Stimulated activated CD8-positive, alpha-beta memory T cell treated with anti-CD3 and anti-CD28 coated beads, Interleukin-4, amount 100 ng/mL, for 48 hours (primary cell): ENCODE data around the gene CIB4.
A peak's percentile ranks its signal among the peaks of the same experiment; 100 is the strongest.

ENCODE experiments used
- DNase-seq: peaks from one replicate; pipeline ENCODE4 v3.0.0-alpha.2; 2020

CIB4 gene

DNA sequence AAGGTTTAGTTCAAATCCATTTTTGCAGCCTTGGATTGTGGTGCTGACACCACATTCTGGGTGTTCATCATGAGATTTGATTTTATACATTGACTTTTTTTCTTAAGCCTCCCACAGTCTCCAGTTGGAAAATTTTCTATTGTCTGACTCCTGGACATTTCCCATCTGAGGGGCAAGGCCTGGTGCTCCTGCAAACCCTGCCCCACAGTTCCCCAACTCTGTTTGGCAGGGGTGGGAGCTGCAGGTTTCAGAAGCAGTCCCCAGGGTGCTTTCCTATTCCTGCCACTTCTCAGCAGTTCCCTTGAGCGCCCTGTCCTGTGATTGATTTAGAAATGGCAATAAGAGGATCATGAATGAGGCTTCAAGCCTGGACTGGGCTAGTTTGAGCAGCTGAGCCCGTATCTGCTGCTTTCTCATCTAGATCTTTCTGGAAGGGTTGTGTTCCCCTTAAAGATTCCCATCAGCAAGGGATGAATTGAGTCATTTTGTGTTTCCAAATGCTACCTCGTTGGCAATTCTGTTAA lies 77.0 kb downstream of the CIB4 start:
- no peak for DNase-seq

DNA sequence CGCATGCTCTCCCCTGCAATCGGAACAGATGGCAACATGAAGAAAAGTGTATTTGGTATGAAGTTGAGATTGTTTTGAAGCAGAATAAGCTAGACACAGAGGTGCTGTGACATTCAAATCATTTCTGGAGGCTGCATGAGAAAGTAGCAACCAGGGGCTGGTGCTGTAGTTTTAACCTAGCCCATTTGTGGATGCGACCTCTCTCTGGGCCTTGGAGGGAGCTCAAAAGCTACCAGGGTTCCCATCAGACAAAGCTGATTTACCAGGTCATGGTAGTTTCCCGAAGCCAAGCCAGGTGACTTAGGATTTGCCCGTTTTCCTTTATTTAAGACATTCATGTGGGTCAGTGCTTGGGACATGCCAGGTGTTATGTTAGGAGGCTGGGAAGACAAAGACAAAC lies 77.5 kb downstream of the CIB4 start:
- DNase-seq: no peak

DNA sequence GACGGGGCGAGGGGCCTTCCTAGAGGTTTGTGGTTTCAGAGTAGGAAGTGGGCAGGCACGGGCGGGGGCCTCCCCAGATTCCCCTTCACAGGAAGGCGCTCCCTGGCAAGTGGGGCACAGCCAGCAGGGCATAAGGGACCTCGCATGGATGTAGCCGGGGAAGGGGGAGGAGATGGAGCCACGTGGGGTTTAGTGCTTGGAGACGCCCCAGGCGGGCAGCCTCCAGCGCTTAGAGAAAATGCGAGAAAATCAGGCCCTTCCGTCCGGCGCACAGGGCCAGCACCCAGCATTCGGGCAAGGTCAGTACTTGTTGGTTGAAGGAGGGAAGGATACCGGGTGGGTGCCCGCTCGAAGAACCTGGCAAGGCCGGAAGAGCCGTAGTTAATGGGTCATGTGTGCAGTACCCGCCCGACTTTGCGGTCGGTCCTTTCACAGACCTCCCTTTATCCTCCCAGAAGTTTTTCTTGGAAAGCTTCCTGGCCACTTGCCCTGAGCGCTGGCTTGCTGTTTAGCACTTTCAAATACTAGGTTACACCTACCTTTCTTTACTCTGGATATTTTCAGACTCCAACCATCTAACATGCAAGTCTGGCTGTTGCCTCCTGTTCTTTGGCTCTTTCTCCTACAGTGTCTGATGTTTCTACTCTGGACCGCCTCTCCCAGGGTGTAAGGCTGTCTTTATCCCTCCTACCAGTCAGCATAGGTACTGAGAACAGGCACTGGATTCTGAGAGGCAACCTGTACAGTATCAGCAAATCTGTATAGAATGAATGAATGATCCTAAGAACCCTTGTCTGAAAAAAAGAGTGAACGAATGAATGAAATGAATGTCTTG lies 78.1 kb downstream of the CIB4 start:
- DNase-seq: no peak

DNA sequence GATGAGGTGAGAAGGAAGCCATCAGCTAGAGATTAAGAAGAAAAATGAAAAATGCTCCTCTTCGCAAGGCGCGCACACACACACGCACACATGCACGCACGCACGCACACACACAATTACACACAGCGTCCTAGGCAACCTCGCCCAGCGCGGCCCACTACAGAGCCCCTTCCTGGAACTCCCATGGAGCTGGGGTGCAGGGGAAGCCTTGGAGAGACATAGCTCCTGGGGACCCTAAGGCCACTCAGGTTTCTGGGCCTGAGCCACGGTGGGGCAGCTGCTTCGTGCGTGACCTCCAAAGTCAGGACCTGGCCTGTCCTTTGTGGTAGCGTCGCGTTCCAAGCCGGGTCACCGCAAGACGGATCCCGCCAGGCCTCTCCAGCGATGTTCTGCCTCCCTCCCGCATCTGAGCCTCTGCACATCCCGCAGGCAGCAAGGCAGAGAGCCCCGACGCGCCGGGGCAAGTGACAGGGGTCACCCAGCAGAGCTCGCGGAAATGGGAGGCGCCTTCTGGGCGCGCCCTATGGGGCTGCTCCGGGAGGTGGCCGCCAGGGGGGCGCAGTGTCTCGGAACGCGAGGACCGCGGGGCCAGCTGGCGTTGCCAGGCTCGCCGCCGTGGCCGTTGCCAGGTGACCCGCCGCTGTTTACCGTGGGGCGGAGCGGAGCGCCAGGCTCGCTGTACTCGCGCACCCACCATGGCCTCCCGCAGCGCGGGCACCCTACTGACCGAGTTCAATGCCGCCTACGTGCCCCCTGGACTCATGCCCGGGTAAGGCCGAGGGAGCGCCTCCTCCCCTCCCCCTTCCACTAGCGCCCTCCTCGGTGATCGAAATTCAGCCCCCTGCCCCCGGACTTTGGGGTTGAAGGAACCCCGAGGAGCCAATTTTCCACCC lies 79.0 kb downstream of the CIB4 start:
- DNase-seq: peak; percentile 63

DNA sequence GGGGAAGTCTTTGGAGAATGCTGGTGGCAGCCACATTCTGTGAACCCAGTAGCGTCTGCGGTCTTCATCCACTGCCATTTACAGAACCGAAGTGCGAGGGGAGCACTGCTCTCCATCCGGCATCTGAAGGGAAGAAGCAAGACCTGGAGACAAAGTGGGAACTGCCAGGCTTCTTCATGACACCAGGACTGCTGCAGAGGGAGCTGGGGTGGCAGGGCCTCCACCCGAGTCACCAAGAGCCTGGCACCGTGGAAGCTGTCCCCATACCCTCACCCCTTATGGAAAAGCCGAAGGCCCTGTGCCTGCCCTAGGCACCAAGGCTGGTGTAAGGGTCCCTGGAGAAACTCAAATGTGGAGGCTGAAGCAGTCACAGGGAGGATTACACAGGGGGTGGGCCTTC lies 79.8 kb downstream of the CIB4 start:
- no peak for DNase-seq

DNA sequence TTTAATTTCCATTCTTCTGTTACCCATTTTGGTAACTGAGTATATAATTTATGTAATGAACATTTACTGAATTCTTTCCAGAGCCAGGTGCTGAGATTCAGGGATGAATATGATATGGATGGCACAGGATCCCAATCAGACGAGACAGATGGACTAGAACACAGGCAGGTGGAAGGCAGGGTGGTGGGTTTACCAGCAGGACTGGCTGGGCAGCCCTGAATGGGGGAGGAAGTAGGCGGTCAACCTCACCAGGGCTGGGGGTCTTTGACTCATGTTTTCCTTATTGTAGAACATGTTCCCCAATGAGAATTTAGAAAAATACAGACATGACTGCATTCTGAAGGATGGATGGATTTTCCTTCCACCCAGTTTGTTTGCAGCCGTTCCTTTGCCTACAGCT lies 80.3 kb downstream of the CIB4 start:
- no peak for DNase-seq

DNA sequence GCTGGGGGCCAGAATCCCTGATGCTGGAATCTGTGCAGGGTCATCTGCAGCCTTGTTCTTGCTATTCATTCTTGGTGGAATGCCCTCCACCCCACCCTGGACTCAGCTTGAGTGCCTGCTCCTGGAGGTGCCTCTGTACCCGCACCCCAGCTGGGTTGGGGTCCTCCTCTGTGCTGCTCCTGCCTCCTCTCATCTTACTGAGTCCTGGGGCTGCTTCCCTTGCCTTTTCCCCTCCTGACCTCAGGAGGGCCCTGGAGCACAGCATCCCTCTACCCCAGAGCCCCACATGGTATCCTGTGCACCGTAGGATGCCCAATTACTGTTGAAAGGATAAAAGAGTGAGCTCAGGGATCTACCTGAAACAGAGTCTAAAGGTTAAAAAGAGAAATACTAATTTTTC lies 81.6 kb downstream of the CIB4 start:
- DNase-seq: no peak

DNA sequence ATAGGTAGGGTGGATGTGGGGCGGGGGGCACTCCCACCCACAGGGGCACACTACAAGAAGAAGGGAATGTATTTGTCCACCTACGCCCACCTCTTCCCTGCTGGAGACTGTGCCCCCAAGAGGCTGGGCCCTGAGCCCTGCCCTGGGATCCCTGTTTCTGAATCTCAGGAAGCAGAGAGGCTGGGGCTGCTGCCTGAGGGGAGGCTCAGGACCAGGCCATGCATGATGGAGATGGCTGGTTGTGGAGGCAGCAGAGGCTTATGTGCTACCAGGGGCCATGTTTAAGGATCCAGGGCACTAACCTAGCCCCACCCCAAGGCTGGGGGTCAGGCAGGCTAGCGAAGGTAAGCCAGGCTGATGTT lies 82.1 kb downstream of the CIB4 start:
- DNase-seq: no peak

DNA sequence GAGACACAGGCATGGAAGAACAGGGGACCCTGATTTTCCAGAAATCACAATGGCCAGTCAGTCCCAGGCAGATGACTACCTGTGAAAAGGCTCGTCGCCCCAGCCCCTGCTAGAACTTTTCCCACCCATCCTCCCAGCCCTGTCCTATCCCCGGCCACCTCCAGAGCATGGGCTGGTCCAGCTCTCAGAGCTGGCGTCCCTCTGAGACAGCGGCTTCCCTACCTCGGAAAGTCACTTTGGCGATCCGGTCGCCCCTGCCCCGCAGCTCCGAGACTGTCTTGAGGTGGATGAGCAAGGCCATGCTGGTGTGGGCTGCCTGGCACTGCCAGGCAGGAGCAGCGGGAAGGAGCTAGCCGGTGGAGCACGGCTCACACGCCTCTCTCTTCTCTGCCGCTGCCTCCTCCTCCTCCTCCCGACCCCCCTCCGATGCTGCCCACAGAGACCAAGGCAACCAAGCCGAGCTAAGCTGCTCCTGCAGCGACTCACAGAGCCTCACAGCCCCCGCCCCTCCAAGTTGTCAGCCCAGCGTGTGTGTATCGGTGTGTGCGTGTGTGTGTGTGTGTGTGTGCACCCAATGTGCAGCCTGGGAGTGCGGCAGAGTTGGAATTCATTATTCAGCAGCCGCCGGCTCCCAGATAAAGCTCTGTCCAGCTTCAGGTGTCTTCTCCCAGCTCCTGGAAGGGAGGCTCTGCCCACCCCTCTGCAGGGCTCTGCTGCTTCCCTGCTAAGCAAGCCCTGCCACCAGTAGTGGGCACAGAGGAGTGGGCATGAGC lies 82.7 kb downstream of the CIB4 start:
- no peak for DNase-seq

DNA sequence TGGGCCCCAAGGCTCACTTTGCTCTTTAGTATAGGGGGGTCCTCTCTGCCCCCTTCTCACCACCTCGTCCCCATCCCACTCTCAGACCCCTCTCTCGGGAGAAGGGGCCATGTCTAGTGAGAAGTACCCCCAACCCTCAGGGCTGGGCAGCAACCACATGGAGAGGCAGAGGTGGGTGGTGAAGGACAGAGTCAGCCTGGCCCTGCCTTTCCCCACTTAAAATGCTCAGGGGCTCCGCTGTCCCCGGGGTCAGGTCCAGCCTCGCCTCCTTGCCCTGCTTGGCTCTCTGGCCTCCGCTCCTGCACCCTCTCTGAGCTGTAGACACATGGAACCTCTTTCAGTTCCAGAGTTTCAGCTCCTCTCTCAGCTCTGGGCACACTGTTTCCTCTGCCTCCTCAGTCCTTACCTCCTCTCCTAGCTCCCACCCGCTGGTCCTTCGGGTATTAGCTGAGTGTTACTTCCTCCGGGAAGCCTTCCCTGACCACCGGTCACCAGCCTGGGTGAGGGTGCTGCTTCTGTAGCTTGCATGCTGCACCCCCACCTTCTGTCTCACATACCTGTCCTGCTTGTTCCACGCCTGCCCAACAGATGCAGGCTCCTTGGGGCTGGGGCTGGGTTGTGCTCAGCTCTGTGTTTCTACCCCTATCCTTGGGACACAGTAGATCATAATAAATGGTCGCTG lies 83.8 kb downstream of the CIB4 start:
- DNase-seq: no peak

DNA sequence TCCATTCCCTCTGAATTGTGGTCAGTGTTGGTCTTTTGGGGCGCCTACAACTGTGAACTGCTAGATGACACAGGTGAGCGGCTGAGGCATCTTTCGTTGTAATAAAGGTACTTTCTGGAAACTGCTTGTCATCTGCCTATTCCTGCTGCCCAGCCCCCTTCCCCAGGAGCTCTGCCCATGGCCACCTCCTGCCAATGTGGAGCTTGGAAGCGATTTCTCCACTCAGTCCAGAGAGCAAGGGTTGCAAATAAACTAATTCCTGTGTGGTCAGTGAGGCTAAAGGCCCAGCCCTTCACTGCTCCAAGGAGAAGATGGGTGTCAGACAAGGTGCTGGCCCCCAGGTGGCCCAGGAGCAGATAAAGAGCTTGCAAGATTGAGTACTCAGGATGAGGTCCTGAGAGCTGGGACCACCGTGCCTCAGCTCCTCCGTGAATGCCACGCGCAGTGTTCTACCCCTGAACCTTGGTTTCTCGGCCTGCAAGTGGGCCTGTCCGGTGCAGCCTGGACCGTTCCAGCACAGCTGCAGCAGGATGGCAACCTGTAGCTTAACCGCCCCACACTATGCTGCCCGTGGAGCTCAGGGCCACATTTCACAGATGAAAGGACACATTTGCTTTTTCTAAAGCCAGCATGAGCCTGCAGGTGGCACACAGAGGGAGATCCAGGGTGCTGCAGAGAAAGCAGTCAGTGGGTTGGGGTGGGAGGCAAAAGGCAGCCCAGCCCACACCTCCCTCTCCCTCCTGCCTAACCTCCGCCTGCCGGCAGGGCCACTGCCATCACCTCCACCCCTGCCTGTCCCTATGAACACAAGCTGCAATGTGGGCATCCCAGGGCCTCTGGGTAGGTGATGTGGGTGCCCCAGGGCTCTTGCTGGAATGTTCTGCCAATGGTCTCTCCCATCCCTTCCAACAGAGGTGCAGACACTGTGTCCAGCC lies 84.6 kb downstream of the CIB4 start:
- no peak for DNase-seq

DNA sequence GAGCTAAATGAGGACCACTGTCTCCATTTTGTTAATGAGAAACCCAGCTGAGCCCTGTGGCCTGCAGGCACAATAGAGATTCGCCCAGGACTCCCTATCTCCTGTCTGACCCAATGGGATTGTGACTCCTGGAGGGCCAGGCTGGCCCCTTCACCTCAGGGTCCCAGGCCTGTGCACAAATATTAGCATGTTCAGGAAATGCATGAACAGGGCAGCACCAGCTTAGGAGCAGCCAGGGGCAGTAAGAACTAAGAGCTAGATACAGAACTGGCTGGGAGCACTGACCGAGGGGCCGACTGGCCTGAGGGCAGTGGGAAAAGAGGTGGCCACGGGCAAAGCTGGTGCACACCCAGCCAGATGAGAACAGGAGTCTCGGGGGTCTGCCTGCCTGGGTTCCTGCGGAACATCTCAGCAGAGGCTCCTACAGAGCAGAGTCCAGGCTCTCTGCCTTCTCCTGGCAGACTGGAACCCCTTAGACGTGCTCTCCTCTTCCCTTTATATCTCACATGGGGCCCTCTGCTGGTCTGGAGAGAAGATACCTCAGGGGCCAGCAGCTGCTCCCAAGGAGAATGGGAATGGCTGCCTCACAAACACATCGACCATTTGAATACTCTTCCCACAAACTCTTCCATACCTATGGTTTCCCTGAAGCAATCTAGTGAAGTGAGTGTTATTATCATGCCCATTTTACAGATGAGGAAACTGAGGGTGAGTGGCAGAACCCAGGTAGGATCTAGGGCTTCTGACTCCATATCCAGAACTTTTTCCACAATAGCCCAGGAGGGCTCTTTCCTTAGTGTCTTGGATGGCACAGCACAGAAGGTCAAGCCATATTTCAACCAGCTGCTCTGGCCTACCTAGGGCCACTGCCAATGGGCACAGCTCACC lies 85.7 kb downstream of the CIB4 start:
- DNase-seq: no peak

DNA sequence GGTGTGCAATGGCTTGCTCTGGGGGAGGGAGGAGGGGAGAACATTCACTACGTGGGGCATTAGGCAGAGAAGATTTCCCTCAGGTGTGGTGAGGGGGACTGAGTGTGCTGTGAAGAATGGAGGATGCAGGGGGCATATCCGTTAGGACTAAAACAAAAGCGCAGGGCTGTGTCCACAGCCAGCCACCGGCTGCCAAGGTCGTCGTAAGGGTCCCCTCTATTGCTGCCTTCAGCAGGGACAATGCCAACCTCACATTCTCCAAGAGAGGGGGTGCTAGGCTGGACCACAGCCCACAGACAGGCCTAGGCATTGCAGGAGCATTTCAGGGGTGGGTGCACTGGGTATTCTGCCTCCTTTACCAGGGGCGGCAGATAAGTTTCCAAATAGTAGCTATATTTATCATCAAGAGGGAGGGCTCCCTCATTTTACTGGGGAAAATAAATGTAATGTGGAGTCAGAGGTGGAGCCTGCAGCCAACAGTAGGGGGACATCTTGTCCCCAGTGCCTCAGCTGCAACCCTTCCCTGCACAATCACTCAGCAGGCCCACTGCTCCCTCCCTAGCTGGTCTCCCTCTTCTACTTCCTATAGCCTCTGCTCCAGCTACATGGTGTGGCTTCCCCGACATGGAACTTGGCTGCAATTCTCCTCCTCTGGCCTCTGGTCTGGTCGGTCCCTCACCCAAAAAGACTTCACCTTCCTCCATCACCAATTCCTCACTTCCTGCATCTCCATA lies 88.4 kb downstream of the CIB4 start:
- DNase-seq: no peak

DNA sequence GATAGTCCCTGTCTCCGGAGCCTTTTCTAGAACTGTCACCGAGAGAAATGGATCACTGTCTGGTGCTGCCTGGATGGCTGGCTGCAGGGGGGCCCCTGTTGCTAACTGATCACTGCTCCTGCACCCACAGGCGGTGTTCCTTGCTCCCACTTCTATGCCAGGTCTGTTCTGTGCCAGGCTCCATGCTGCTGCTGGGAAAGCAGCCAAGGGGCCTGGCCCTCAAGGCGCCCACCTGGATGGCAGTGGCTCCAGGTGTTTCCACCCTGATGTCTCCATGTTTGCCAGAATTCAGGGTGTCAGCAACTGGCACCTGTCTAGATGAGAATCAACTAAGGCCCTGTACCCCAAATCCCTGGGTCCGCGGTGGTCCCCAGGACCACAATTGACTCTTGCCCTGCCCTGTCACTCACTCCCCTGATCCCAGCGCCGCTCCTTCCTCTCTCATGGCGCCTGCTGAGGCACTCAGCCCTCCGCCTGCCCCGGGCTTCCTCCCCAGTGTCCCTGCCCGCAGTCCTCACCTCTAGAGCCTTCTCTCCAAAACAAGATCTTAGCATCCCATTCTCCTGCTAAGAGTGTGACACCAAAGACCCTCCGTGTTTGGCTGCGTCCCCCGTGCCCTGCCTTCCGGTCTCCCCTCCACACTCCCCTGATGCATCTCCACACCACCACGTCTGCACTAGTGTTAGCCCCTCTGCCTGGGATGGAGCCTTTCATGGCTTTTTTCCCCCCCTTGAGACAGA lies 90.7 kb downstream of the CIB4 start:
- DNase-seq: no peak

DNA sequence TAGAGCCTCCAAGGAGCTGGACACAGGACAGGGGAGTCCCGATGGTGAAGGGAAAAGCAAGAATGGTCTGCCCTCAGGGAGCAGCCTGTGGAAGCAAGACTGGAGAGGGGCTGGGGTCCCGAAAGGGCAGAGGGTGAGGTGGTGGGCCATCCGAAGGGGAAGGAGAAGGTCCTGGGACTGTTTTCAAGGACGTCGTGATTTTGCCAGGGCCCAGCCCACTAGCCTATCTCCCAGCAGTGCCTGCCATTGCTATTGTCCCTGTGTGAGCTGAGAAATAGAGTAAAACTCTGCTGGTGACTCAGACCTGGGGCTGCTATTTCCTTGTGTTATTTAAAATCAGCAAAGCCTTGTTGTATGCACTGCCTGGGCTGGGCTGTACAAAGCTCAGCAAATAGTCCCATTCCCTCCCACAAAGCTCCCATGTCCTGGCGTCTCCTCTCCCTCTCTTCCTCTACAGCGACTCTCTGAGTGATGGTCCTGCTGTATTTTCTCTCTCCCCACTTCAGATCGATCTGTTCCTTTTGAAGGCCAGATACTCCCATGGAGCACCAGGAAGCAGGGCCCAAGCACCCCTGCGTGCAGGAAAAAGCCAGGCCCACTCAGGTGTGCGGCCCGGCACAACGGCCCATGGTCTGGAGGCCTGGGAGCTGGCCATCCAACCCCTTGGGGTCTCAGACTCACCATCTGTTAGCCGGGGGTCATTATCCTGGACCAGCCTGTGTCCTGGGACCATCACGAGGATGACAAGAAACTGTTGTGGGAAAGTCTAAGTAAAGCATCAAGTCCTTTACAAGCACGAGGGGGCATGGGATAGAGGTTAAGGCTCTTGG lies 98.3 kb downstream of the CIB4 start:
- DNase-seq: no peak

DNA sequence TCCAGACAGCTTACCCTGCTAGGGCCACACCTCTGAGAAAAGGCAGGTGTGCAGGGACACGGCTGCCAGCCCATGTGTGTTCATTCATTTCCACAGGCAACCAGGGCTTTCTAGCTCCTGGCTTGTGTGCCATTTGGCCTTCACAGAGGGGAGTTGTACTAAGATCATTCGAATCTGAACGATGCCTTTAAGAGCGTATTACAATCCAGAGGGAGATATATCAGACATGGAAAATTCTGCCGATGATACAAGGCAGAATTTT lies 99.0 kb downstream of the CIB4 start:
- DNase-seq: no peak

DNA sequence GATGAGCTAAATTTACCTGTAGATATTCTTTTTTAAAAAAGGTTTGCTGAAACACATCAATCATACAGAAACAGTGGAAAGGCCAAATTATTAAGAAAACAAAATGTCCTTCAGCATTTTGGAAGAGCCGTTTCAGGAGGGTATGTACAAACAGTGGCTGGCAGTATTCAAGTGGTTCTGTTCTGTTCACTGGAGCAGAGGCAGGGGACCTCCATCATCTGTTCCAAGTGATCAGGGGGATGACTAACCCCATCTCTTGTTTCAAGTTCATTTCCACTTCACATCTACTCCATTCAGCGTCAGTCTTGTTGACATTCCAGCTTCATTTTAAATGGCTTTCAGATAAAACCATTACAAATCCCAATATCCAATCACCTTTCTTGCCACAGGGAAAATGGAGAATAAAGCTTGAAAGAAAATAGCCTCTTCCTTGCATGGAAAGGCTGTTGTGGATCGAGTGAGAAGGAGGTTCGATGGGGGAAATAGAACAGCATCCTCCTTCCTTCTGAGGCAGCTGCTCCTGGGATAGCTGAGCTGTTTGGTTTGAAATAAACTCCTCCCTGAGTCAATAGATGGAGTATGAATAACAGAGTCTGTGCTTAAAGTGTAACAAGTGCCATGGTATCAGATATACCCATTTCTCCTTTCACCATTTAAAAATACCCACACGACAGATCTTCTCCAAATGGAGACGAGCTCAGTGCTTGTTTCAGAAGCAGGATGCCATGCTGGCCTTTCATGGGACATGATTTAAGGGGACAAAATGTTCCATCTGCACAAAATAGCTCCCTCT lies 99.6 kb downstream of the CIB4 start:
- no peak for DNase-seq
